OCI-LY7 (cell line): ENCODE results near the gene MROH2A. TPM values are rescaled to one million over a fixed set of nuclear protein-coding genes. Genes with fewer than 3 reads are reported as not detected.
"Not testable (repeated sequence)": the region's sequence is repeated elsewhere in the genome, so short reads cannot be mapped to it uniquely, and the experiment has no call there.

Experiments used
- BruUV-seq: library from RNA; stranded (reverse); fragments of 400-500 nt; replicated peaks from 2 replicates; lab custom pipeline; 2021; lab: Mats Ljungman, UMichigan
- CTCF ChIA-PET: fragments of 300-600 bp; sonication (Branson Sonifier 250); formaldehyde crosslinking; loops from one replicate; lab custom pipeline; 2022; ENCODE audit warnings: antibody characterized with exemption; ENCODE audit not compliant: unreplicated experiment; lab: Charles Lee
- POLR2A ChIA-PET: fragments of 300-600 bp; sonication (Branson Sonifier 250); formaldehyde crosslinking; loops from one replicate; lab custom pipeline; 2022; ENCODE audit warnings: antibody characterized with exemption; lab: Charles Lee
- DNase-seq: peaks from one replicate; pipeline ENCODE4 v3.0.0-alpha.2; 2015; ENCODE audit warnings: low spot score
- H2AFZ ChIP-seq: fragments of 200-600 bp; sonication (generic), shearing (Covaris generic); 2 replicates; pipeline ENCODE4 v1.6.1; 2014; ENCODE audit warnings: mild to moderate bottlenecking, antibody characterized with exemption, low read length, moderate library complexity
- H3K27ac ChIP-seq: fragments of 200-600 bp; sonication (generic); 2 replicates; pipeline ENCODE4 v1.5.1; 2014; ENCODE audit warnings: mixed run types, low read depth, mild to moderate bottlenecking, moderate library complexity, low read length, inconsistent platforms; ENCODE audit not compliant: poor library complexity, severe bottlenecking
- H3K36me3 ChIP-seq: fragments of 200-600 bp; sonication (generic); 2 replicates; pipeline ENCODE4 v1.6.1; 2014; ENCODE audit warnings: mild to moderate bottlenecking, antibody characterized with exemption, low read length, moderate library complexity, mixed read lengths; ENCODE audit not compliant: insufficient read depth
- H3K4me1 ChIP-seq: fragments of 200-600 bp; sonication (generic); 2 replicates; pipeline ENCODE4 v1.5.1; 2014; ENCODE audit warnings: mild to moderate bottlenecking, low read length; ENCODE audit not compliant: insufficient read depth, poor library complexity, severe bottlenecking
- H3K4me2 ChIP-seq: fragments of 200-600 bp; sonication (generic); 2 replicates; pipeline ENCODE4 v1.6.1; 2014; ENCODE audit warnings: mild to moderate bottlenecking, low read length
- H3K4me3 ChIP-seq: fragments of 200-600 bp; sonication (generic); 2 replicates; pipeline ENCODE4 v1.5.1; 2014; ENCODE audit warnings: mild to moderate bottlenecking, low read depth, low read length; ENCODE audit not compliant: poor library complexity, severe bottlenecking
- H3K79me2 ChIP-seq: fragments of 200-600 bp; sonication (generic); 2 replicates; pipeline ENCODE4 v1.6.1; 2016; ENCODE audit warnings: low read depth, mild to moderate bottlenecking, low read length, moderate library complexity, mixed read lengths; ENCODE audit not compliant: insufficient read depth
- H3K9me2 ChIP-seq: fragments of 200-600 bp; sonication (generic); 2 replicates; pipeline ENCODE4 v1.6.1; 2016; ENCODE audit warnings: mild to moderate bottlenecking, low read length, mixed read lengths; ENCODE audit not compliant: insufficient read depth
- H3K9me3 ChIP-seq: fragments of 200-600 bp; sonication (generic); 2 replicates; pipeline ENCODE4 v1.6.1; 2014; ENCODE audit warnings: mild to moderate bottlenecking, mixed run types, low read length, mixed read lengths
- H4K20me1 ChIP-seq: fragments of 200-600 bp; sonication (generic); 2 replicates; pipeline ENCODE4 v1.6.1; 2014; ENCODE audit warnings: mild to moderate bottlenecking, antibody characterized with exemption, low read length, moderate library complexity, mixed read lengths; ENCODE audit not compliant: insufficient read depth
- CTCF ChIP-seq: fragments of 200-600 bp; sonication (generic); conservative IDR thresholded peaks from 2 replicates; pipeline ENCODE4 v1.5.1; 2014; ENCODE audit warnings: mild to moderate bottlenecking, antibody characterized with exemption, low read length, moderate library complexity, mixed read lengths
- EZH2phosphoT487 ChIP-seq: fragments of 200-600 bp; sonication (generic); IDR thresholded peaks from 2 replicates; pipeline ENCODE4 v1.6.1; 2018; ENCODE audit warnings: low read depth, borderline replicate concordance, mild to moderate bottlenecking, mixed run types, antibody characterized with exemption, low read length, moderate library complexity, mixed read lengths
- intact Hi-C: fragments of 100-400 bp; cut with micrococcal nuclease; formaldehyde crosslinking; loops from one replicate; pipeline ENCODE4 v1.10.0; 2022; ENCODE audit not compliant: unreplicated experiment
- total RNA-seq, 2 experiments: library from RNA; depleted of rRNA in 1 of 2; stranded (reverse); fragments of >200 nt in 1 of 2; shearing (Covaris generic) in 1 of 2; gene quantifications; 2 replicates each; pipeline ENCODE4 v1.2.3, GENCODE V29; 2014 to 2022

MROH2A gene
- total RNA-seq, 2 experiments from 2014 or later, result not detected

- H3K27ac ChIP-seq, result no peak overlapping the region
- CTCF ChIA-PET, result no interaction called here
Observed at GRCh38 chr2:233746475-233747282, 31.5 kb upstream of the MROH2A start.

GRCh38 chr2:233747283-233747544 lies 30.9 kb upstream of the MROH2A start:
- Histone ChIP-seq H3K9me2 (no peaks in the 10 kb centered on the region), H3K36me3 (no peaks in the 10 kb centered on the region), H2AFZ (no peak overlapping the region), H3K9me3 (no peaks in the 10 kb centered on the region), H3K4me2 (no peak overlapping the region), H3K79me2 (no peaks in the 10 kb centered on the region), H4K20me1 (no peaks in the 10 kb centered on the region), H3K4me3 (no peak overlapping the region), H3K4me1 (no peaks in the 10 kb centered on the region), H3K27ac (no peak overlapping the region)
- intact Hi-C loops, result no loop called here
- CTCF ChIA-PET, result no interaction called here
- POLR2A ChIA-PET, result no interaction called here
- TF ChIP-seq CTCF (no peak), EZH2phosphoT487 (no peak)
- no TSS peak for BruUV-seq
- no peak for DNase-seq

More at GRCh38 chr2:233746475-233747282, 31.5 kb upstream of the MROH2A start:
- Histone ChIP-seq H3K4me2 (no peak overlapping the region), H2AFZ (no peak overlapping the region), H3K36me3 (no peaks in the 10 kb centered on the region), H3K4me3 (no peak overlapping the region), H3K4me1 (no peaks in the 10 kb centered on the region), H4K20me1 (no peaks in the 10 kb centered on the region), H3K79me2 (no peaks in the 10 kb centered on the region), H3K9me3 (no peaks in the 10 kb centered on the region), H3K9me2 (no peaks in the 10 kb centered on the region)
- TF ChIP-seq EZH2phosphoT487, result no peak
- no peak for TF ChIP-seq CTCF
- BruUV-seq, result no TSS peak
- intact Hi-C loops, result no loop called here
- POLR2A ChIA-PET, result no interaction called here
- no peak for DNase-seq

GRCh38 chr2:233750689-233751088 lies 27.4 kb upstream of the MROH2A start:
- H3K4me3 ChIP-seq, H3K9me2 ChIP-seq, H3K36me3 ChIP-seq, H4K20me1 ChIP-seq, POLR2A ChIA-PET, H3K4me2 ChIP-seq, H3K4me1 ChIP-seq, intact Hi-C loops, CTCF ChIA-PET, H3K79me2 ChIP-seq, BruUV-seq, H3K27ac ChIP-seq, H2AFZ ChIP-seq, H3K9me3 ChIP-seq: not testable (repeated sequence)
- DNase-seq, result peak; percentile 5

GRCh38 chr2:233751212-233752009 lies 26.7 kb upstream of the MROH2A start:
- H3K4me1 ChIP-seq, H3K36me3 ChIP-seq, H3K9me3 ChIP-seq, H3K79me2 ChIP-seq, H3K27ac ChIP-seq, BruUV-seq, intact Hi-C loops, H4K20me1 ChIP-seq, CTCF ChIA-PET, DNase-seq, H3K4me2 ChIP-seq, H2AFZ ChIP-seq, H3K9me2 ChIP-seq, POLR2A ChIA-PET, H3K4me3 ChIP-seq: not testable (repeated sequence)
